DMS153 treated with DMSO at 0.1 percent for 48 hours (cell line): Measurements from ENCODE around the gene SETD7.

Source experiments
- DNase-seq: peaks from one replicate; lab custom pipeline; 2025; ENCODE audit not compliant: unreplicated experiment; lab: John Stamatoyannopoulos, UW

The SETD7 gene

DNA sequence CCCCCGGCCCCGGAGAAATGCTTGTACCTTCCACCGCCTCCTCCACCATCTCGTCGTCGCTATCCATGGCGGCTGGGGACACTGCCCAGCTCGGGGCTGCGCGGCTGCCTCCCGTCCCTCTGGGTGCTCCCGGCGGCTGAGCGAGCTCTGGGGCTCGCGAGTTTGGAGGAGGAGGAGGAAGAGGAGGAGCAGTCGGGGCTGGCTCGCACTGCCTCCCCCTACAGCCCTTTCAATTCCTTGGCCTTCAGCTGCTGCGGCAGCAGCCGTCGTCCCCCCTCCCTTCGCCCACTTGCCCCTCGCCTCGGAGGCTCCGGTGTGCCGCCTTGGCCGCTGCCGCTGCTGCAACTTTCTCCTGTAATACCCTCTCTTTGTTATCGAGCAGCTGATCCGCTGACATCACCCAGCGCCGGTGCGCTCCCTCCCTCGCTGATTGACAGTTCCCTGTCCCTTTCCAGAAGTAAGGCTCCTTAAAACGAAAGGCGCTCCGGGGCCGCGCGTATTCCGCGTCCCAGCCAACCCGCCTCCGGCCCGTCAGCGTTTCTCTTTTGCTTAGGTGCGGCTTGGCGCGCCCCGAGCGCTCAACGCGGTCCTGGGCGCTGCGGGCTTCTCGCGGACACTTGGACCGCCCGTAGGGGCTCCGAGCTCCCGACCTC, at the start of gene SETD7:
Gene SETD7, minus strand, starts transcription at position 149 of the 653 bp plus-strand sequence. Its CDS starts 82 bp downstream, at position 67.
- peak; percentile 77 for DNase-seq

DNA sequence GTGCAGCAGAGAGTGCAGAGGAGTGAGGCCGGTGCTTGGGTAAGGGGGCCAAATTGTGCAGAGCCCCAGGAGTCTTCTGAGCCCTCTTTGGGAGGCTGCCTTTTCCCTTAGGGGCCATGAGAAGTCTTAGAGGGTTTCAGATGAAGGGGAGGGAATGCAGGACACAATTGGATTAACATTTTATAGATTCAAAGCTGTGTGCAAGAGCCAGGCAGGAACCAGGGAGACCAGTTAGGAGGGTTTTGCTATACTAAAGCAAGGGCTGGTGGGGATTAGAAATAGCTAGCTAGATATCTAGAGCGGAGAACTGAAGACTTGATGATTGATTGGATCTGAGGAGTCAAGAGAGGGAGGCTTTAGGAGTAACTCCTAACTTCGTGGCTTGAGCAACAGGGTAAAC, 49.5 kb upstream of the SETD7 start:
- no peak for DNase-seq

DNA sequence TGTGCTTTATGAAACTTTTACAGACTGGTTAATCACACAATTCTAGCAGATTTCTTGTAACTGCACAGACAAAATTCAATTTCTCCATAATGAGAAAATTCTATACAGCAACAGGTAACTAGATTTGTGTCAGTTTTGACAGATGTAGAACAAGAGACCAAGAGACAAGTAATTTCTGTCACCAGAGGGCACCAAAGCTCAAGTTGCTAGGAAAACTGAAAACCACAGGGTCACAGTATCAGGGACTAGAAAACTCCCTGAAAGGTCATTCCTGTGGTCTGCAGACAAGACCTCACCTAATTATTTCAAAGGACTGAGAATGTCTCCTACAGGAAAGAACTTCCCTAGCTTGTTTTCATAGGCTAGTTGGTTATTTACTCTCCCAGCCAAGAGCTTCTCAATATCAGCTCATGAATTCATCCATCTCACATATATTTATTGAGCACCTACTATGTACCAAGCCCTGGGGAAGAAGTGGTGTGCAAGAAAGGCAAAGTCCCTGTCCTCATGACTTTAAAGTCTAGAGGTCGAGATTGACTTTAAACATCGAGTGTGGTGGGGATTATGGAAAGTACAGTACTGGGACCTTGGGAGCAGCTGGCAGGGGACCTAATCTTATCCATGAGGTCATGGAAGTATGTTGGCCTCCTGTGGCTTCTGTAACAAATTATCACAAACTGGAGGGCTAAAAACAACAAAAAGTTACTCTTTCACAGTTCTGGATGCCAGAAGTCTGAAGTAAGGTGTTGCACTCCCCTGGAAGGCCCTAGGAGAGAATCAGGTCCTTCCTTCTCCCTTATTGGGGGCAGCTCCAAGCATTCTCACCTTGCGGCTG, 47.8 kb upstream of the SETD7 start:
- DNase-seq = peak; percentile 47

- no peak for DNase-seq
These were observed 46.8 kb upstream of the SETD7 start for GRCh38 chr4:139602776-139603360.

- no peak for DNase-seq
These were observed 44.6 kb upstream of the SETD7 start for GRCh38 chr4:139600662-139601061.

GRCh38 chr4:139599594-139600374, 43.8 kb upstream of the SETD7 start:
- no peak for DNase-seq

GRCh38 chr4:139599076-139599475, 43.1 kb upstream of the SETD7 start:
- DNase-seq = no peak

- no peak for DNase-seq
These were observed 40.8 kb upstream of the SETD7 start for GRCh38 chr4:139596684-139597279.

DNA sequence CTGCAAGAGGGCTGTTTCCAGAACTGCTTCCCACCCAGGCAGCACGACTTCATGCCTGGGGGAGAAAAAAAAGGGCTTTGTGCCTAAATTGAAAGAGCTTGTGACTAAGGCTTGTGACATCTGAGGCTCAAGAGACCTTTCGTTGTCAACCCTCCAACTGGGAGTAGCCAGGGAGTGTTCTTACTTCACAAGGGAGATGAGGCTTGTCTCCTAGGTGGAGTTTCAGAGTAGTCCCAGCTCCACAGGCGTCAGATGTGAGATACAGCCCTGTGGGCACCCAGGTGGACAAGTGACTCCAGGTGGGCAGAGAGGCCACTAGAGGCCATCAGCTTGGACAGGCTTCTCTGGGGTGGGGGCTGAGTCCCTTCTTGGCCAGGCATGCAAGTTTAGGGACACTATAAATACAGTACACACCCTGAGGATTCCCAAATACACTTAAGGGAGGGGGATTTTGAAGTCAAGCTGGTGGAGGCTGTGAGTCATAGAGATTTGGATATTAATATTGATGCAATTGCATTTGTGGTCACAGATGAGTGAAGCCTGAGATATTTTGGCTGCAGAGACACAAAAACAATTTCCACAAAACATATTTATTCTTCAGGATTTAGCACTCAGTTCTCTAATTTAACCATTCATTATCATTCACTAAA, 40.1 kb upstream of the SETD7 start:
- no peak for DNase-seq

GRCh38 chr4:139594591-139595185, 38.7 kb upstream of the SETD7 start:
- no peak for DNase-seq

- DNase-seq = no peak
These were observed 37.1 kb upstream of the SETD7 start for GRCh38 chr4:139593091-139593564.

- DNase-seq = no peak
These were observed 33.5 kb upstream of the SETD7 start for GRCh38 chr4:139589336-139590018.

- DNase-seq = no peak
These were observed 31.4 kb upstream of the SETD7 start for GRCh38 chr4:139587446-139587845.

DNA sequence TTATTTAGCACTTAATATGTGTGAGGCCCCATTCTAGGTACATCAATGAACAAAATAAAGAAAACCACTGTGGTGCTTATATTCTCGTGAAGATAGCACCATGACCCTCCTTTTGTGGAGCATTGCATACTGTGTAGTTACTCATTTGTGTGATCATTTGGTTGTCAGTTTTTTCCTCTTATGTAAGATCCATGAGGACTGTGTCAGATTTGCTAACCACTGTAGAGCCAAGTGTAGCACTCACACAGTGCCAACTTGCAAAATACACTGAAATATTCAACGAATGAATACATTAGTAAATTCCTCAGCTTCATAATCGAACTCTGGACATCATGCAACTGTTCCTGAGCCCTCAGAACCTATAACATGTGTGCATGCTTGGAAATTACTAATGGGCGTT, 29.5 kb upstream of the SETD7 start:
- DNase-seq = no peak

- no peak for DNase-seq
These were observed 28.8 kb upstream of the SETD7 start for GRCh38 chr4:139584784-139585183.

DNA sequence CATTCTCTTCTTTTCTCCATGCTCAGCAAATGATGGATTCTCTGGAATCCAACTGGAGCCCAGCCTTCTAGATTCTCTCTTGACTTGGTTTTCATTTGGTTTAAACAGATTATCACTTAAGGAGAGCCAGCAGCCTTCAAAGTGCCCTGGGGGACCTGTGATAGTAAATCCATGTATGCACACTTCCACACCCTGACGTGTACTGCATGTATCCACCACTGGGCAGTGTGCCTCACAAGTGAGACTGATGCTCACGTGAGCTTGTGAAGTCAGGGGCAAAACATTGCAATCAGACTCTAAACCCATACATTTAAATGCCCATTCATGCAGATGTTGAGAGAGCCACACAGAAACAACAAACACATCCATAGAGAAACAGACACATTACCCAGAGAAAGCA, 28.0 kb upstream of the SETD7 start:
- no peak for DNase-seq

GRCh38 chr4:139582044-139582443, 26.0 kb upstream of the SETD7 start:
- DNase-seq = no peak

GRCh38 chr4:139581096-139581495, 25.1 kb upstream of the SETD7 start:
- no peak for DNase-seq

DNA sequence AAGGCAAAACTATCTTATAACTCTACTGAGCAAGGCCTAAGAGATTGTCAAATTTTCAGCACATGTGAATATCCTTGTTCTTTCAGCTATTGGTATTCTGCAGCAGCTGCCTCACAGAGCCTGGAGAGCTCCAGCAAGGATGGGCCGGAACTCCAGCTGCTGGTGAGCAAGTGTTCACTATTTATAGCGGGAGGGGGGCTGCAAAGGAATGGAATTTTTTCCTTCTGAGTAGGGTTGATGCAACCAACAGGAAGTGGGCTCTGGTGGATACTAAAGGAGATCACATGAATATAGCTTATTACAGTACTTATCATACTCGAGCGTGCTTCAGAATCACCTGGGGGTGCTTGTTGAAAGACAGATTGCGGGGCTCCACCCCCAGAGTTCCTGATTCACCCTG, 20.2 kb upstream of the SETD7 start:
- no peak for DNase-seq
